Activated naive CD8-positive, alpha-beta T cell (primary cell): ENCODE data around the gene DCX.

Experiments used
- H3K27ac Mint-ChIP-seq: one replicate; pipeline ENCODE4 v1.8.0; 2021; ENCODE audit warnings: mixed read lengths
- H3K27me3 Mint-ChIP-seq: one replicate; pipeline ENCODE4 v1.8.0; 2021; ENCODE audit warnings: mixed read lengths
- H3K36me3 Mint-ChIP-seq: one replicate; pipeline ENCODE4 v1.8.0; 2021; ENCODE audit warnings: mixed read lengths
- H3K4me1 Mint-ChIP-seq: one replicate; pipeline ENCODE4 v1.8.0; 2021; ENCODE audit warnings: low read depth, mixed read lengths
- H3K4me3 Mint-ChIP-seq: one replicate; pipeline ENCODE4 v1.8.0; 2021; ENCODE audit warnings: mild to moderate bottlenecking, mixed read lengths
- H3K9me3 Mint-ChIP-seq: one replicate; pipeline ENCODE4 v1.8.0; 2021; ENCODE audit warnings: low read depth, mixed read lengths

Gene DCX

GRCh38 chrX:111387470-111388070 lies 24.4 kb downstream of the DCX start:
- Mint-ChIP-seq H3K4me1 (no peaks in the 10 kb centered on the region), H3K4me3 (no peak overlapping the region), H3K27ac (no peak overlapping the region), H3K27me3 (peaks cover 1% of the 10 kb centered on the region), H3K9me3 (no peaks in the 10 kb centered on the region), H3K36me3 (no peaks in the 10 kb centered on the region)

DNA sequence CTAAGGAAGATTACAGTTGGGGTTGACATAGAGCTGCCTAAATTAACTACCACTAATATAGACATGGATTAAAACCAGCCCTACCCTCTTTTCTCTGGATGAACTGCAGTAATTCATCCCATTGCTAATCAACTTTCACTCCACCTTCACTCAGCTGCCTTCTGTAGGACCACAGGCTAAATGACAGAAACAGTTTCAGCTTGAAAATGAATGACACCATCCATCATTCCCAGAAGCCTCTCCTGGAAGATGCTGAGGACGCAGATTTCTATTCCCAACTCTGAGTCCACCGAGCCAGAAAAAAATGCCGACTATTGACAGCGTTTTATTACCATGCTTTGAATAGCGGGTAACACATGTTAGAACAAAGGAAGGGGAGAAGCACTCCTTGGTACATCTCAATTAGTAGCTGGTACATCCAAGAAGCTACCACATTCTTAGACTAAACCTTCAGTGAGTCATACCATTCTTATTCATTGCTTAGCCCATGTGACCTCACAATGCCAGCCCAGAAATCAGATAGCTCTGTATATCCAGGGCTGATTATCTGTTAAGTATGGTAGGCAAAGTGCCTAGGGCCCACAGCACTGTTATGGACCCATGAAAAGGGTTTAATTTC lies 25.3 kb downstream of the DCX start:
- H3K27me3 Mint-ChIP-seq: peaks cover 1% of the 10 kb centered on the region
- H3K4me1 Mint-ChIP-seq: no peaks in the 10 kb centered on the region
- H3K27ac Mint-ChIP-seq: no peak overlapping the region
- H3K4me3 Mint-ChIP-seq: no peak overlapping the region
- H3K9me3 Mint-ChIP-seq: no peaks in the 10 kb centered on the region
- H3K36me3 Mint-ChIP-seq: no peaks in the 10 kb centered on the region

GRCh38 chrX:111386077-111386476 lies 25.9 kb downstream of the DCX start:
- H3K27ac Mint-ChIP-seq: no peak overlapping the region
- no peaks in the 10 kb centered on the region for H3K36me3 Mint-ChIP-seq
- H3K4me3 Mint-ChIP-seq: no peak overlapping the region
- peaks cover 1% of the 10 kb centered on the region for H3K27me3 Mint-ChIP-seq
- no peaks in the 10 kb centered on the region for H3K9me3 Mint-ChIP-seq
- no peaks in the 10 kb centered on the region for H3K4me1 Mint-ChIP-seq

GRCh38 chrX:111382277-111382676 lies 29.7 kb downstream of the DCX start:
- H3K27ac Mint-ChIP-seq: no peak overlapping the region
- H3K9me3 Mint-ChIP-seq: no peaks in the 10 kb centered on the region
- H3K27me3 Mint-ChIP-seq: peaks cover 1% of the 10 kb centered on the region
- no peak overlapping the region for H3K4me3 Mint-ChIP-seq
- no peaks in the 10 kb centered on the region for H3K36me3 Mint-ChIP-seq
- H3K4me1 Mint-ChIP-seq: no peaks in the 10 kb centered on the region

- no peaks in the 10 kb centered on the region for H3K9me3 Mint-ChIP-seq
- no peaks in the 10 kb centered on the region for H3K4me1 Mint-ChIP-seq
- no peak overlapping the region for H3K4me3 Mint-ChIP-seq
- no peaks in the 10 kb centered on the region for H3K27me3 Mint-ChIP-seq
- no peaks in the 10 kb centered on the region for H3K36me3 Mint-ChIP-seq
- no peak overlapping the region for H3K27ac Mint-ChIP-seq
These were observed 35.0 kb downstream of the DCX start for GRCh38 chrX:111376897-111377578.

DNA sequence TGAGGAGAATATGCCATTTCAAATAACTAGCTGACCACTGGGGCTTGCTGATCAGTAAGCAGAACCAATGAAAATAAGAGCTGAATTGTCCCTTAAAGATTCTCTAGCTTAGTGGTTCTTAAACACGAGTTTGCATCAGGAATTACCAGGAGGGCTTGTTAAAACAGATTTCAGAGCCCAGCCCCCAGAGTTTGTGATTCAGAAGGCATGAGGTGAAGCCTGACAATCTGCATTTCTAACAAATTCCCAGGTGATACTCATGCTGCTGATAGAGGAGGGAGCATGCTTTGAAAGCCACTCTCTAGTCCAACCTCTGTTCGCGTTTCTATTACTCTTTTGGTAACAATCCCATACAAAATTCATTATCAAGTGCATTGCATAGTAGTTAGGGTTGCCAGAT lies 35.5 kb downstream of the DCX start:
- H3K4me3 Mint-ChIP-seq: no peak overlapping the region
- no peak overlapping the region for H3K27ac Mint-ChIP-seq
- no peaks in the 10 kb centered on the region for H3K9me3 Mint-ChIP-seq
- no peaks in the 10 kb centered on the region for H3K4me1 Mint-ChIP-seq
- H3K27me3 Mint-ChIP-seq: no peaks in the 10 kb centered on the region
- no peaks in the 10 kb centered on the region for H3K36me3 Mint-ChIP-seq

- H3K4me3 Mint-ChIP-seq: no peak overlapping the region
- H3K36me3 Mint-ChIP-seq: no peaks in the 10 kb centered on the region
- H3K27ac Mint-ChIP-seq: no peak overlapping the region
- no peaks in the 10 kb centered on the region for H3K9me3 Mint-ChIP-seq
- no peaks in the 10 kb centered on the region for H3K4me1 Mint-ChIP-seq
- no peaks in the 10 kb centered on the region for H3K27me3 Mint-ChIP-seq
These were observed 36.2 kb downstream of the DCX start for GRCh38 chrX:111375747-111376146.

GRCh38 chrX:111372086-111372485 lies 39.9 kb downstream of the DCX start:
- H3K9me3 Mint-ChIP-seq: no peaks in the 10 kb centered on the region
- no peaks in the 10 kb centered on the region for H3K36me3 Mint-ChIP-seq
- no peaks in the 10 kb centered on the region for H3K4me1 Mint-ChIP-seq
- no peak overlapping the region for H3K4me3 Mint-ChIP-seq
- no peak overlapping the region for H3K27ac Mint-ChIP-seq
- no peaks in the 10 kb centered on the region for H3K27me3 Mint-ChIP-seq

GRCh38 chrX:111365770-111366325 lies 46.1 kb downstream of the DCX start:
- Mint-ChIP-seq H3K27me3 (no peaks in the 10 kb centered on the region), H3K9me3 (no peaks in the 10 kb centered on the region), H3K4me1 (no peaks in the 10 kb centered on the region)

GRCh38 chrX:111363741-111364140 lies 48.3 kb downstream of the DCX start:
- H3K9me3 Mint-ChIP-seq: no peaks in the 10 kb centered on the region
- no peak overlapping the region for H3K27ac Mint-ChIP-seq
- no peak overlapping the region for H3K4me3 Mint-ChIP-seq
- no peaks in the 10 kb centered on the region for H3K36me3 Mint-ChIP-seq
- H3K4me1 Mint-ChIP-seq: no peaks in the 10 kb centered on the region
- H3K27me3 Mint-ChIP-seq: no peaks in the 10 kb centered on the region

More at GRCh38 chrX:111365770-111366325, 46.1 kb downstream of the DCX start:
- no peak overlapping the region for H3K27ac Mint-ChIP-seq
- no peak overlapping the region for H3K4me3 Mint-ChIP-seq
- no peaks in the 10 kb centered on the region for H3K36me3 Mint-ChIP-seq

DNA sequence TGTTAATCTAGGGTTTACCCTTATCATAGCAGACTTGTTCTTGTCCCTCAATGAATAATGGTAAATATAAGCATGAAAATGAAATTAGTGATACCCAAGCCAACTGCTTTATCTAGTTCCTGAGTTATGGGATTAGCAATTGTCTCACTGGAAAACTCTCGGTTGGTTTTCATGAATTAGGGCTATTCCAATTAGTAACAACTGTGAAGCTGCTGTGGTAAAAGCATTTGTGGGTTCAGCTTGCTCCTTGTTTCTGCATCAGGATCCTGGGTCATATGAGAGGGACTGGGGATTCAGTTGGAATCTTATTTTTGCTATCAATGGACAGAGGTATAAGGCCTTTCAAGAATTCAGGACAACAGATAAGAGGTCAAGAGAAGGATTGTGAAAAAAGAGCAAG lies 50.2 kb downstream of the DCX start:
- no peaks in the 10 kb centered on the region for H3K27me3 Mint-ChIP-seq
- no peak overlapping the region for H3K4me3 Mint-ChIP-seq
- H3K9me3 Mint-ChIP-seq: no peaks in the 10 kb centered on the region
- no peaks in the 10 kb centered on the region for H3K4me1 Mint-ChIP-seq
- H3K27ac Mint-ChIP-seq: no peak overlapping the region
- no peaks in the 10 kb centered on the region for H3K36me3 Mint-ChIP-seq

DNA sequence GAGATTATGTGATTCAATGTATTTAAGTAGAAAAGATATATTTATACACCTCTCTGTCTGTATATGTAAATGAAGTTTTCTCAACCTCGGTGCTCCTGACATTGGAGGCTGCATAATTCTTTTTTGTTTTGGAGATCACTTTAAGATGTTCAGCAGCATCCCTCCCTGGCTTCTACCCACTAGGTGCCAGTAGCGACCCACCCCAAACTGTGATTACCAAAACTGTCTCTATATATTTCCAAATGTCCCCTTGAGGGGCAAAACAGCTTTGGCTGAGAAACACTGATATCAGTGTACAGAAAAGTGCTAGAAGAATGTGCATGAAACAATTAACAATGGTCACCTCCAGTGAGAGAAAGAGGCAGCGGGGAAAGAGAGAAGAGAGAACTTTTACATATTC lies 51.2 kb downstream of the DCX start:
- no peaks in the 10 kb centered on the region for H3K27me3 Mint-ChIP-seq
- no peak overlapping the region for H3K27ac Mint-ChIP-seq
- H3K9me3 Mint-ChIP-seq: no peaks in the 10 kb centered on the region
- no peaks in the 10 kb centered on the region for H3K4me1 Mint-ChIP-seq
- no peak overlapping the region for H3K4me3 Mint-ChIP-seq
- H3K36me3 Mint-ChIP-seq: no peaks in the 10 kb centered on the region

- no peaks in the 10 kb centered on the region for H3K27me3 Mint-ChIP-seq
- H3K4me3 Mint-ChIP-seq: no peak overlapping the region
- H3K36me3 Mint-ChIP-seq: no peaks in the 10 kb centered on the region
- H3K9me3 Mint-ChIP-seq: no peaks in the 10 kb centered on the region
- no peak overlapping the region for H3K27ac Mint-ChIP-seq
- no peaks in the 10 kb centered on the region for H3K4me1 Mint-ChIP-seq
These were observed 56.4 kb downstream of the DCX start for GRCh38 chrX:111355523-111356115.

GRCh38 chrX:111354496-111354895 lies 57.5 kb downstream of the DCX start:
- H3K36me3 Mint-ChIP-seq: no peaks in the 10 kb centered on the region
- H3K27me3 Mint-ChIP-seq: peaks cover 1% of the 10 kb centered on the region
- H3K9me3 Mint-ChIP-seq: no peaks in the 10 kb centered on the region
- no peaks in the 10 kb centered on the region for H3K4me1 Mint-ChIP-seq
- H3K4me3 Mint-ChIP-seq: no peak overlapping the region
- H3K27ac Mint-ChIP-seq: no peak overlapping the region

GRCh38 chrX:111353793-111354192 lies 58.2 kb downstream of the DCX start:
- peaks cover 2% of the 10 kb centered on the region for H3K27me3 Mint-ChIP-seq
- H3K4me3 Mint-ChIP-seq: no peak overlapping the region
- H3K9me3 Mint-ChIP-seq: no peaks in the 10 kb centered on the region
- H3K27ac Mint-ChIP-seq: no peak overlapping the region
- no peaks in the 10 kb centered on the region for H3K36me3 Mint-ChIP-seq
- H3K4me1 Mint-ChIP-seq: no peaks in the 10 kb centered on the region
